Mucosa of rectum (tissue), 2 donors: Measurements from ENCODE around the gene AHRR.

Experiments
- H3K27ac ChIP-seq, 2 donors: one replicate each; pipeline ENCODE4 v1.7.0; 2013; ENCODE audit warnings: inconsistent platforms in 2 of 2, low read depth in 2 of 2, low read length in 2 of 2
- H3K27me3 ChIP-seq, 2 donors: one replicate each; pipeline ENCODE4 v1.7.0; 2013; ENCODE audit warnings: low read length in 2 of 2; ENCODE audit not compliant: control insufficient read depth in 2 of 2, insufficient read depth in 2 of 2
- H3K36me3 ChIP-seq, 2 donors: one replicate each; pipeline ENCODE4 v1.7.0; 2013; ENCODE audit warnings: low read length in 2 of 2; ENCODE audit not compliant: control insufficient read depth in 2 of 2, insufficient read depth in 2 of 2
- H3K4me1 ChIP-seq, 2 donors: one replicate each; pipeline ENCODE4 v1.7.0; 2013; ENCODE audit warnings: low read length in 2 of 2, mild to moderate bottlenecking in 1 of 2; ENCODE audit not compliant: control insufficient read depth in 2 of 2, insufficient read depth in 2 of 2
- H3K4me3 ChIP-seq, 2 donors: one replicate each; pipeline ENCODE4 v1.7.0; 2013; ENCODE audit warnings: low read length in 2 of 2
- H3K9ac ChIP-seq, 2 donors: one replicate each; pipeline ENCODE4 v1.7.0; 2013; ENCODE audit warnings: low read length in 2 of 2, low read depth in 1 of 2, mild to moderate bottlenecking in 1 of 2
- H3K9me3 ChIP-seq, 2 donors: one replicate each; pipeline ENCODE4 v1.7.0; 2013; ENCODE audit warnings: low read length in 2 of 2; ENCODE audit not compliant: control insufficient read depth in 2 of 2
- donor health status: healthy.
- donor health status: Normal muscosa, but diverticular disease.

Gene AHRR

DNA sequence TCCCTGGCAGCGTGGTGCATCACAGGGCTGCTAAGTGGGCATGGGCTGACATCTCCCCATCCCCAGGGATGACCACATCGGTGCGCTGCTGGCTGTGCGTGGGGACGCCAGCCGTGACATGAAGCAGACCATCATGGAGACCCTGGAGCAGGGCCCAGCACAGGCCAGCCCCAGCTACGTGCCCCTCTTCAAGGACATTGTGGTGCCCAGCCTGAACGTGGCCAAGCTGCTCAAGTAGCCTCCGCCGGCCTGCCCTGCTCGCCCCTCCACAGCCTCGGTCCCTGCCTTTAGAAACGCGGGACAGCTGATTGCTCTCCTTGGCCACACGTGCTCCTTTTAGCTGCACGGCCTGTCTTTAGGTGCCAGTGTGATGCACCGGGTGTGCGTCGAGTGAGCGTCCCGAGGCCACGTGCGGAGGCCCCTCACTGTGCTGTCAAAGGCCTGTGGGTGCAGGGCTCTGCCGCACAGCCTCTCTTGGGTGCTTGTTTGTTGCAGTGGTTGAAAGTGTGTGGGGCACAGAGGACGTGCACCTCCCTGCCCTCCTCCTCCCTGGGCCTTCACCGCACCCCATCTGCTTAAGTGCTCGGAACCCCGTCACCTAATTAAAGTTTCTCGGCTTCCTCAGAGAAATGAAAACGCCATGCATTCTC lies 145.3 kb downstream of the AHRR start:
- H3K36me3 ChIP-seq: peaks cover 25 to 45% of the 10 kb centered on the region in 2 donors

DNA sequence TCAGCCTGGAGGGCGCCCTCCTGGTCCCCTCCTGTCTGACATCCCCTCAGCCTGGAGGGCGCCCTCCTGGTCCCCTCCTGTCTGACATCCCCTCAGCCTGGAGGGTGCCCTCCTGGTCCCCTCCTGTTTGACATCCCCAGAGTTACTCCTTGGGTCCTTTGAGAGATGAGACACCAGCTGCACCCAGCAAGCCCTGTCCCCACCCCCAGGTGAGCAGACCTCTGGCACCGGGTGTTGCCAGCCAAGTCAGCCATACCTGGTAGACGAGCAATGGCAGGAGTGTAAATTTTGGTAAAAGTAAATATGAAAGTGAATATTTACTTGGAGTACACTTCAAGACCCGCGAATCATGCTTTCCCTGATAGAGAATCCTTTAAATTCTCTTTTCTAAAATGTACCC lies 146.9 kb downstream of the AHRR start:
- H3K4me1 ChIP-seq: peaks cover 10 to 15% of the 10 kb centered on the region in 2 donors
- H3K36me3 ChIP-seq: peaks cover 10 to 31% of the 10 kb centered on the region in 2 donors
- H3K27ac ChIP-seq: no peak overlapping the region
- H3K9me3 ChIP-seq: no peaks in the 10 kb centered on the region
- no peak overlapping the region for H3K4me3 ChIP-seq
- no peak overlapping the region for H3K9ac ChIP-seq
- H3K27me3 ChIP-seq: no peaks in the 10 kb centered on the region

More for the DNA sequence above, 145.3 kb downstream of the AHRR start:
- Histone ChIP-seq H3K27ac (no peak overlapping the region), H3K27me3 (no peaks in the 10 kb centered on the region), H3K9ac (no peak overlapping the region), H3K4me1 (peaks cover 4 to 9% of the 10 kb centered on the region in 2 donors), H3K9me3 (no peaks in the 10 kb centered on the region), H3K4me3 (no peak overlapping the region)

DNA sequence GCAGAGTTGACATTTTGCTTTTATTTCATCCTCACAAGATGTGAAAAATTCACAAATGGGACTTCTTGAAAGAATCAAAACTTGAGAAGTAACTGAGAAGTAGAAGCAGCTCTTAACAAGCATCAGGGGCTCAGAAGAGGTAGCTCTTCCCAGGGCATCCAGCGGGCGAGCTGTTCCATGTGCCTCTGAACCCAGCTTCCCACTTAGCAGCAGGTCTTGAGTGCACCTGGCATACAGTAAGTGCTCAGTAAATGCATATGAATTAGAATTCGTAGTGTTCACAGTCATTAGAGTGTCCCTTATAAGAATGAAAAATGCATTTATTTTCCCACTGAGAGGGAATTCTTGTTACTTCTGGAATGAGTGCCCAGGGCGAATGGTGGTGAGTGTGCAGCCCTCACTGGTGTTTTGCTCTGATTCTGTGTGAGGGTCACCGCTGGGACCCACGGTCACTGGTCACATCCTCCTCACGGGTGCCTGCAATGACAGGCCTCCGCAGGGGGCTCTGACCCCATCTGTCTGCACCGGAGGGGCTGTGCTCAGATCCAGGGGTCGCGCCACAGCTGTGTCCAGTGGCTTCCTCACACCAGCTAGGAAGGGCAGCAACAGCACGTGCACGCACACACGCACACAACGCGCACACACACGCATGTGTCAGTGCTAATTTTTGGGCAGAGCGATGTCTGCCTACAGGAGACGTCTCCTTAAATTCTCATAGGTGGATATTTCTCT lies 148.4 kb downstream of the AHRR start:
- Histone ChIP-seq H3K36me3 (peaks cover 0 to 19% of the 10 kb centered on the region in 2 donors), H3K27ac (no peak overlapping the region), H3K9ac (no peak overlapping the region), H3K4me3 (no peak overlapping the region), H3K27me3 (peaks cover under 1 to 1% of the 10 kb centered on the region in 2 donors), H3K9me3 (no peaks in the 10 kb centered on the region), H3K4me1 (peaks cover 13 to 19% of the 10 kb centered on the region in 2 donors)

DNA sequence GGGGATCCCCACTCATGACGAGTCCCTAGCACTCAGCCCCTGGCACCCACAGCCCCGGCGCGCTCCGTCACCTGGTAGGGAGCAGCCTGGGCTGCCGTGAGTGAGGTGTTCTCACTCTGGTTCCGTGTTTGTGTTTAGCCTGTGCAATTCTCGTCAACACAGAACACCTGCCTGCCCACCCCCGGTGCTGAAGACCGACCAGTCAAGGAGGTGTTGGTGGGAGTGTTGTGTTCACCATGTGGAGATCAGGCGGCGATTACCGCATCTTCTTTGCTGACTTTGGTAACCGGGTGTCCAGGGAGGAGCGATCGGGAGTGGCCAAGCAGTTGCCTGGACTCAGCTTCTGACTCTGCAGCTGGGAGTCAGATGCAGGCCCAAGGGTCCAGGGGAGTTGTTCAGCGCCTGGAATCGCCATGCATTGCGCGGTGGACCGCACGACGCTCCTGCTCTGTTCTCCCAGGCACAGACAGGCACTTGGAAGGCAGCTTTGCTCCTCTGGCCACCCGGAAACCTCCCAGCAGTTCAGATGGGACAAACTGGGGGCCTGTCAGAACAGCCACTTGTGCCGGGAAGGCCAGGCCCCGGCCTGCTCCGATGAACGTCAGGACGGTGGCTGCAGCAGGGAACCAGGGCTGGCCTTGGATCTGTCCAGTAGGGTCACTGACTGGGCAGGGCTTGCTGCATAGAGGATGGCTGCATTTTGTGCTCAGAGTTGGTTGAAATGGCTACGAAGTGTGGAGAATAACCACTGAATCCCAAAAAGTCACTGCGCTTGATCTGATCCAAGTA lies 149.6 kb downstream of the AHRR start:
- H3K9me3 ChIP-seq: no peaks in the 10 kb centered on the region
- no peak overlapping the region for H3K27ac ChIP-seq
- no peak overlapping the region for H3K9ac ChIP-seq
- peak overlapping the region in 1 of 2 donors; percentile 73 for H3K4me3 ChIP-seq
- peaks cover 11 to 13% of the 10 kb centered on the region in 2 donors for H3K27me3 ChIP-seq
- peaks cover 16 to 24% of the 10 kb centered on the region in 2 donors for H3K4me1 ChIP-seq
- peaks cover 0 to 14% of the 10 kb centered on the region in 2 donors for H3K36me3 ChIP-seq

DNA sequence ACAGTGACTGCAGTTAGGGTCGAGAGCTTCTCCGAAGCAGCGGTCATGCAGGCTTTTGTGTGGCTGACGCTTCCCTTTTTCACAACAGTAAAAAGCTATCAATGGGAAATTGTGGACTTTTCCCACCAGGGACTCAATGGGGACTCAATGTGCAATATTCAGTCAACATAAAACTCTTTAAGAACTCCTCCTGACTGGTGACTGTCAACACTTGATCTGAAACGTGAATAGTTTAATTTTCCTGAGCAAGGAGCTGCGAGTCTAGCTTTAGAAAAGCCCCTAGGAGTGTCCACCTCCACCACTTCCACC lies 150.2 kb downstream of the AHRR start:
- Histone ChIP-seq H3K27me3 (peaks cover 16 to 17% of the 10 kb centered on the region in 2 donors), H3K36me3 (peaks cover 0 to 14% of the 10 kb centered on the region in 2 donors), H3K4me1 (peaks cover 16 to 24% of the 10 kb centered on the region in 2 donors), H3K9me3 (no peaks in the 10 kb centered on the region), H3K9ac (peak overlapping the region; percentile 60 to 83), H3K4me3 (peak overlapping the region; percentile 73 to 79), H3K27ac (no peak overlapping the region)

DNA sequence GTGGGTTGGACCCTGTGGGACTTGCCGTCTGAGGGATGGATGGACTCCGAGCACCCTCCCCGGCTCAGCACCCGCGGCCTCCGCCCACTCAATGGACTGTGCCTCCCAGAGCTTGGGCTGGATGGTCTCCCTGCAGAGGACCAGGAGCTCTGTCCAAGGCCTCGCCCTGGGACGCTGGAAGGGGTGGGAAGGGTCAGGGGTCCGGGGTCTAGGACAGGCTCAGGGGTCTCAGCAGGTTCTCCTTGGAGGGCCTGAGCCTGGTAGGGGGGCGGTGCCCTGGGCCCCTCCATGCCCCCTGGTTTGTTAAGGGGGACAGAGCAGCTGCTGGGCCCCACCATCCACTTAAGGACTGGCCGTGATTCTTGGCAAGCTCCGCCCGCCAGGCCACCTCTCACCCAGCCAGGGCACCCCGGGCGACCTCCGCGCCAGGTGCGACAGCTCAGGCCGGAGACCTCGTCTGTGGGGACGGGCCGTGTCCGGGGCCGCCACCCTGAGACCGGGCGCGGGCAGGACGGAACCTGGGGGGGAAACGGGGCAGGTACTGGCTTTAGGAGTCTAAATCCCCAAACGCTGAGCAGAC lies 150.7 kb downstream of the AHRR start:
- H3K4me1 ChIP-seq: peaks cover 16 to 24% of the 10 kb centered on the region in 2 donors
- H3K27me3 ChIP-seq: peaks cover 17% of the 10 kb centered on the region in 2 donors
- H3K9ac ChIP-seq: peak overlapping the region; percentile 60 to 83
- no peaks in the 10 kb centered on the region for H3K9me3 ChIP-seq
- peak overlapping the region; percentile 73 to 79 for H3K4me3 ChIP-seq
- H3K27ac ChIP-seq: peak overlapping the region in 1 of 2 donors; percentile 58
- H3K36me3 ChIP-seq: peaks cover 0 to 14% of the 10 kb centered on the region in 2 donors

DNA sequence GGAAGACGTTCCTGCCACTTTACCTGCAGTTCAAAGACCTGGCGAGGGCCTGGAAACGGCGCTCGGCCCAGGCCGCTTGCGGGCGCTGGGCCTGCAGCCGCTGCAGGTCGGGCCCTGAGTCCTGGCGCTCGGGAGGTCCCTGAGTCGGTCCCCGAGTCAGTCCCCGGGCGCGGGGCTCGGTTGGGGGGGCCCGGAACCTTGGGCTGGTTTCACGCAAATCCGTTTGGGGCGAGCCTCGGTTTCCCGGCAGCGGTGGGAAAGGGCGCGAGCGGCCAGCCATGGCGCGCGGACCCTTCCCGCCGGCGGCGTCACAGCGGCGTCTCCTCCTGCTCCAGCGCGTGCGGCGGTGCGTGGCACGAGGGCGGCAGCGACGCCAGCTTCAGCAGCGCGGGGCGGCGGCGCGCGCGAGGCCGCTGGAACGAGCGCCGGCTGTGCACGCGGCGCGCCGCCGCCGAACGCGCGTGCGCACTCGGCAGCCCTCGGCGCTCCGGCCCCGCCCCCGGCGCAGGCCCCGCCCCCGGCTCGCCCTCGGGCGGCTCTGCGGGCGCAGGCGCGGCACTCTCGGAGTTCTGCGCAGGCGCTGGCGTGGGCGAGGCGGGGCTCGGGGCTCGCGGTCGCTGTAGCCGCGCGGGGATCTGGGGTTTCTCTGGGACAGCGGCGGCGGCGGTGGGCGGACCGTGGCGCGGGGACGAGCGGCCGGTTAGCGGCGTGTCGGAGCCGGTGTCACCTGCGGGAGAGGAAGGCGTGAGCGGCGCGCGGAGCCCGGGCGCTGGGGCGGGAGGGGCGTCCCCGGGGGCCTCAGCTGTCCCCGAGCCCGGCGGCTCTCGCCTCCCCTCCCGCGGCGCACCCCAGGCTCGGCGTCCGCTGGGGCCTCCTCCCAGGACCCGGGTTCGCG lies 151.4 kb downstream of the AHRR start:
- Histone ChIP-seq H3K27me3 (peaks cover 20 to 23% of the 10 kb centered on the region in 2 donors), H3K4me1 (peaks cover 16 to 24% of the 10 kb centered on the region in 2 donors), H3K4me3 (peak overlapping the region; percentile 73 to 79), H3K9me3 (no peaks in the 10 kb centered on the region), H3K27ac (peak overlapping the region in 1 of 2 donors; percentile 58), H3K36me3 (peaks cover 0 to 14% of the 10 kb centered on the region in 2 donors), H3K9ac (peak overlapping the region; percentile 60 to 83)

DNA sequence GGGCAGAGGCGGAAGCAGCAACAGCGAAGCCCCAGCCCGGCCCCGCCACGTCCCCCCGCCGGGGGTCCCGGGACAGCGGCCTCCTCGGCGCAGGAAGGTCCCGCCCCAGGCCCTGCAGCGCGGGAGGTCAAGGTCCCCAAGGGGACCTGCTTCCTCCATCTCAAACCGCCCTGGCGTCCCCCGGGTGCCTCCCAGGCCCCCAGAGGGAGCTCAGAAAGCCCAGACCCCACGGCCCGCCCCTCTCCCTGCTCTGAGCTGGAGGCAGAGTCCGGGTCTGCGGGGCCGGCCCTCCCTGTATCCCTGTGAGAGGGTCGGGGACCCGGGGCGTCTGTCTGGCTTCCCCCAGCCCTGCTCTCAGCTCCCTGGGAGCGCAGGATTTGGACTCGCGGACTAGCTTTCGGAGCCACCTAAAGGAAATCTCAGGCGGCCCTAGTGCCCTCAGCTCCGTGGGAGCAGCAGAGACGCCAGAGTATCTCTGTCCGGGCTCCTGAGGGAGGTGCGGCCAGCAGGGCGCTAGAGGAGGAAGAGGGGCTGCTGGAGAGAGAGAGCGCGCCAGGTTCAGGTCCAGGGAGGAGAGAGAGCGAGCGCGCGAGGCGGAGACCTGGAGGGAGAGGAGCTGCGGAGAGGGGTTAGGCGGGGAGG lies 152.2 kb downstream of the AHRR start:
- Histone ChIP-seq H3K9me3 (no peaks in the 10 kb centered on the region), H3K9ac (peak overlapping the region; percentile 52 to 76), H3K4me1 (peaks cover 16 to 24% of the 10 kb centered on the region in 2 donors)

More for the DNA sequence above, 152.2 kb downstream of the AHRR start:
- H3K27me3 ChIP-seq: peaks cover 24 to 27% of the 10 kb centered on the region in 2 donors
- H3K4me3 ChIP-seq: peak overlapping the region; percentile 69 to 76
- H3K27ac ChIP-seq: peak overlapping the region in 1 of 2 donors; percentile 58
- peaks cover 0 to 14% of the 10 kb centered on the region in 2 donors for H3K36me3 ChIP-seq
